OCI-LY7 (cell line): Measurements from ENCODE around the gene POTEM. TPM values are rescaled to one million over a fixed set of nuclear protein-coding genes. Genes with fewer than 3 reads are reported as not detected.
"Not testable (repeated sequence)": the region's sequence is repeated elsewhere in the genome, so short reads cannot be mapped to it uniquely, and the experiment has no call there.

Source experiments
- BruUV-seq: library from RNA; stranded (reverse); fragments of 400-500 nt; replicated peaks from 2 replicates; lab custom pipeline; 2021; lab: Mats Ljungman, UMichigan
- CTCF ChIA-PET: fragments of 300-600 bp; sonication (Branson Sonifier 250); formaldehyde crosslinking; loops from one replicate; lab custom pipeline; 2022; ENCODE audit warnings: antibody characterized with exemption; ENCODE audit not compliant: unreplicated experiment; lab: Charles Lee
- POLR2A ChIA-PET: fragments of 300-600 bp; sonication (Branson Sonifier 250); formaldehyde crosslinking; loops from one replicate; lab custom pipeline; 2022; ENCODE audit warnings: antibody characterized with exemption; lab: Charles Lee
- DNase-seq: peaks from one replicate; pipeline ENCODE4 v3.0.0-alpha.2; 2015; ENCODE audit warnings: low spot score
- H2AFZ ChIP-seq: fragments of 200-600 bp; sonication (generic), shearing (Covaris generic); 2 replicates; pipeline ENCODE4 v1.6.1; 2014; ENCODE audit warnings: mild to moderate bottlenecking, antibody characterized with exemption, low read length, moderate library complexity
- H3K27ac ChIP-seq: fragments of 200-600 bp; sonication (generic); 2 replicates; pipeline ENCODE4 v1.5.1; 2014; ENCODE audit warnings: mixed run types, low read depth, mild to moderate bottlenecking, moderate library complexity, low read length, inconsistent platforms; ENCODE audit not compliant: poor library complexity, severe bottlenecking
- H3K36me3 ChIP-seq: fragments of 200-600 bp; sonication (generic); 2 replicates; pipeline ENCODE4 v1.6.1; 2014; ENCODE audit warnings: mild to moderate bottlenecking, antibody characterized with exemption, low read length, moderate library complexity, mixed read lengths; ENCODE audit not compliant: insufficient read depth
- H3K4me1 ChIP-seq: fragments of 200-600 bp; sonication (generic); 2 replicates; pipeline ENCODE4 v1.5.1; 2014; ENCODE audit warnings: mild to moderate bottlenecking, low read length; ENCODE audit not compliant: insufficient read depth, poor library complexity, severe bottlenecking
- H3K4me2 ChIP-seq: fragments of 200-600 bp; sonication (generic); 2 replicates; pipeline ENCODE4 v1.6.1; 2014; ENCODE audit warnings: mild to moderate bottlenecking, low read length
- H3K4me3 ChIP-seq: fragments of 200-600 bp; sonication (generic); 2 replicates; pipeline ENCODE4 v1.5.1; 2014; ENCODE audit warnings: mild to moderate bottlenecking, low read depth, low read length; ENCODE audit not compliant: poor library complexity, severe bottlenecking
- H3K79me2 ChIP-seq: fragments of 200-600 bp; sonication (generic); 2 replicates; pipeline ENCODE4 v1.6.1; 2016; ENCODE audit warnings: low read depth, mild to moderate bottlenecking, low read length, moderate library complexity, mixed read lengths; ENCODE audit not compliant: insufficient read depth
- H3K9me2 ChIP-seq: fragments of 200-600 bp; sonication (generic); 2 replicates; pipeline ENCODE4 v1.6.1; 2016; ENCODE audit warnings: mild to moderate bottlenecking, low read length, mixed read lengths; ENCODE audit not compliant: insufficient read depth
- H3K9me3 ChIP-seq: fragments of 200-600 bp; sonication (generic); 2 replicates; pipeline ENCODE4 v1.6.1; 2014; ENCODE audit warnings: mild to moderate bottlenecking, mixed run types, low read length, mixed read lengths
- H4K20me1 ChIP-seq: fragments of 200-600 bp; sonication (generic); 2 replicates; pipeline ENCODE4 v1.6.1; 2014; ENCODE audit warnings: mild to moderate bottlenecking, antibody characterized with exemption, low read length, moderate library complexity, mixed read lengths; ENCODE audit not compliant: insufficient read depth
- intact Hi-C: fragments of 100-400 bp; cut with micrococcal nuclease; formaldehyde crosslinking; loops from one replicate; pipeline ENCODE4 v1.10.0; 2022; ENCODE audit not compliant: unreplicated experiment
- total RNA-seq, 2 experiments: library from RNA; depleted of rRNA in 1 of 2; stranded (reverse); fragments of >200 nt in 1 of 2; shearing (Covaris generic) in 1 of 2; gene quantifications; 2 replicates each; pipeline ENCODE4 v1.2.3, GENCODE V29; 2014 to 2022

The POTEM gene
- total RNA-seq, 2 experiments from 2014 or later: 0.19 to 1.0 TPM

GRCh38 chr14:19002566-19002965 lies 35.3 kb downstream of the POTEM start:
- BruUV-seq, CTCF ChIA-PET, H3K4me1 ChIP-seq, H2AFZ ChIP-seq, H3K4me3 ChIP-seq, H3K36me3 ChIP-seq, DNase-seq, H3K9me3 ChIP-seq, H4K20me1 ChIP-seq, H3K4me2 ChIP-seq, intact Hi-C loops, POLR2A ChIA-PET, H3K79me2 ChIP-seq, H3K9me2 ChIP-seq, H3K27ac ChIP-seq: not testable (repeated sequence)

- POLR2A ChIA-PET, DNase-seq, H2AFZ ChIP-seq, CTCF ChIA-PET, H3K4me1 ChIP-seq, H3K36me3 ChIP-seq, H3K9me2 ChIP-seq, H4K20me1 ChIP-seq, H3K4me2 ChIP-seq, H3K27ac ChIP-seq, H3K4me3 ChIP-seq, H3K9me3 ChIP-seq, BruUV-seq, H3K79me2 ChIP-seq, intact Hi-C loops: not testable (repeated sequence)
Observed at GRCh38 chr14:19006490-19006889, 39.3 kb downstream of the POTEM start.

GRCh38 chr14:19007678-19008077 lies 40.4 kb downstream of the POTEM start:
- H2AFZ ChIP-seq, H3K4me1 ChIP-seq, H3K36me3 ChIP-seq, H3K27ac ChIP-seq, POLR2A ChIA-PET, H3K79me2 ChIP-seq, H3K9me3 ChIP-seq, DNase-seq, CTCF ChIA-PET, H4K20me1 ChIP-seq, BruUV-seq, H3K9me2 ChIP-seq, H3K4me2 ChIP-seq, intact Hi-C loops, H3K4me3 ChIP-seq: not testable (repeated sequence)

GRCh38 chr14:19011029-19011428 lies 43.8 kb downstream of the POTEM start:
- H3K4me2 ChIP-seq, CTCF ChIA-PET, H3K27ac ChIP-seq, H2AFZ ChIP-seq, intact Hi-C loops, H3K4me1 ChIP-seq, H3K4me3 ChIP-seq, BruUV-seq, H3K9me3 ChIP-seq, H3K9me2 ChIP-seq, H3K36me3 ChIP-seq, POLR2A ChIA-PET, DNase-seq, H3K79me2 ChIP-seq, H4K20me1 ChIP-seq: not testable (repeated sequence)

GRCh38 chr14:19011703-19012102 lies 44.5 kb downstream of the POTEM start:
- CTCF ChIA-PET, H3K27ac ChIP-seq, intact Hi-C loops, BruUV-seq, H3K4me2 ChIP-seq, H3K79me2 ChIP-seq, H3K9me2 ChIP-seq, H4K20me1 ChIP-seq, H3K36me3 ChIP-seq, H3K4me1 ChIP-seq, H2AFZ ChIP-seq, H3K4me3 ChIP-seq, POLR2A ChIA-PET, DNase-seq, H3K9me3 ChIP-seq: not testable (repeated sequence)

- DNase-seq, intact Hi-C loops, H3K4me1 ChIP-seq, H3K9me2 ChIP-seq, H3K27ac ChIP-seq, H3K9me3 ChIP-seq, H4K20me1 ChIP-seq, H2AFZ ChIP-seq, CTCF ChIA-PET, H3K4me3 ChIP-seq, H3K4me2 ChIP-seq, BruUV-seq, H3K36me3 ChIP-seq, POLR2A ChIA-PET, H3K79me2 ChIP-seq: not testable (repeated sequence)
Observed at GRCh38 chr14:19015185-19015584, 48.0 kb downstream of the POTEM start.

- H3K9me2 ChIP-seq, POLR2A ChIA-PET, H3K9me3 ChIP-seq, H4K20me1 ChIP-seq, H3K4me3 ChIP-seq, intact Hi-C loops, H3K4me1 ChIP-seq, H3K4me2 ChIP-seq, H3K27ac ChIP-seq, H3K79me2 ChIP-seq, H2AFZ ChIP-seq, BruUV-seq, H3K36me3 ChIP-seq, CTCF ChIA-PET, DNase-seq: not testable (repeated sequence)
Observed at GRCh38 chr14:19025080-19025589, 57.9 kb downstream of the POTEM start.
